GM18502 (cell line): ENCODE data around the gene PPM1K.

Experiments
- ATAC-seq: cut with Tn5 transposase; IDR thresholded peaks from one replicate; pipeline ENCODE4 v1.9.1; 2021; ENCODE audit warnings: mild to moderate bottlenecking; ENCODE audit not compliant: unreplicated experiment, poor library complexity

The PPM1K gene

DNA sequence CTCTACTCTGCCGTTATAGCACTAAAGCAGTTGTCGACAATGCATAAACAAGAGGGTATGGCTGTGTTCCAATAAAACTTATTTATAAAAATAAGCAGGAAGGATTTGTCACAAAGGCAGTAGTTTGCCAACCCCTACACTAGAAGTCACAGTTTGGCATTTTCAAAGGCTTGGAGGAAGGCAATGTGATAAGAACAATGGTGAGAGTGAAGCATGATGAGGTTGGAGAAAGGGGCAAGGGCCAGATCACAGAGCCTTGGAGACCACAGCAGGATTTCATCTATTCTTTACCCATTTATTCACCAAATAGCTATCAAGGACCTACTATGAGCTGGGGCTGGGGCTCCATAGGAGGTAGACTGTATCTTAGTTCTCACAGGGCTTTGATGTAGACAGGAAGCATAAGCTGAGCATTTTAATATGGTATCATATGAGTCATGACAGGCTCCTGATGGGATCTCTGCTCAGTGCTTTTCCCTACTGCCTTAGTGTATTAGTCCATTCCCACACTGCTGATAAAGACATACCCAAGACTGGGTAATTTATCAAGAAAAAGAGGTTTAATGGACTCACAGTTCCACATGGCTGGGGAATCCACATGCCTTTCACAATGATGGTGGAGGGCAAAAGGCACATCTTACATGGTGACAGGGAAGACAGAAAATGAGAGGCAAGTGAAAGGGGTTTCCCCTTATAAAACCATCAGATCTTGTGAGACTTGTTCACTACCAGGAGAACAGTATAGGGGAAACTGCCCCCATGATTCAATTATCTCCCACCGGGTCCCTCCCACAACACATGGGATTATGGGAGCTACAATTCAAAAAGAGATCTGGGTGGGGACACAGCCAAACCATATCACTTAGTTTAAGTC is 58.9 kb downstream of the PPM1K start:
- ATAC-seq, result no peak

DNA sequence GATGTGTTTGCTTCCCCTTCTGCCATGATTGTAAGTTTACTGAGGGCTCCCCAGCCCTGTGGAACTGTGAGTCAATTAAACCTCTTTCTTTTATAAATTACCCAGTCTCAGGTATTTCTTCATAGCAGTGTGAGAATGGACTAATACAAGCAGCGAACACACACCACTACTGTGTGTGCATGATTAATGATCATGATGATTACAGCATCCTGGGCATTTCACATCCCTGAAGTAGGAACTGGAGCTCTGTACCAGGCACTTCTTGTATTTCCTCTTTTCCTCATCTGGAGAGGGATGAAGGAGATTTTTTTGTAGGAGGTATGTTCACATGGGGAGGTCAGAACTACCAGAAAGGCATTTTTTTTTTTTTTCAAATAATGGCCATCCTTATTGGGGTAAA is 60.8 kb downstream of the PPM1K start:
- no peak for ATAC-seq

DNA sequence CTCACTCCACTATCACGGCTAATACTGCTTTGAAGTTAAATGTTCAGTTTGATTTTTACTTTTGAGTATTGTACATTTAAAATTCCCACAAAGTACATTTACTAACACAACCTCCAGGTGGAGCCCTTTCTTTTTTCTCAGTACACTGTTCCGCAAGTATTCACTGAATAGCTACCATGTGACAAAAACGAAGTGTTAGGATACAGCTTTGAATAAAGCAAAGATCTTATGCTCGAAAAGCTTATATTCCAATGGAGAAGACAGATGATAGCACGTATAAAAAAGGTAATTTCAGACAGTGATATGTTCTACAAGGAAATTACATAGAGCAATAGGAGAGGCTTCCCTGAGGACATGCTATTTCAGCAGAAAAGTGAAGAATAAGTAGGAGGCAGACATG is 65.3 kb downstream of the PPM1K start:
- peak; percentile 71 for ATAC-seq

DNA sequence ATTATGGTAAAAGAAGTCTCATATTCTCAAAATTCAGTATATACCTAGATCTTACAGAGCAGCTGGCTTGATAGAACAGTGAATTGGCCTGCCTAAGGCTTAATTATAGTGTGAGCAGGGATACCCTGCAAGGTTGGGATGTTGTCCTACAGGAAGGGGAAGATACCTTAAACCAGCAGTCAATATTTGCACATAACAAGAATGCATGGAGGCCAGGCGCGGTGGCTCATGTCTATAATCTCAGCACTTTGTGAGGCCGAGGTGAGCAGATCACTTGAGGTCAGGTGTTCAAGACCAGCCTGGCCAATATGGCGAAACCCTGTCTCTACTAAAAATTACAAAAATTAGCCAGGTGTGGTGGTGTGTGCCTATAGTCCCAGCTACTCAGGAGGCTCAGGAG is 67.2 kb downstream of the PPM1K start:
- no peak for ATAC-seq

DNA sequence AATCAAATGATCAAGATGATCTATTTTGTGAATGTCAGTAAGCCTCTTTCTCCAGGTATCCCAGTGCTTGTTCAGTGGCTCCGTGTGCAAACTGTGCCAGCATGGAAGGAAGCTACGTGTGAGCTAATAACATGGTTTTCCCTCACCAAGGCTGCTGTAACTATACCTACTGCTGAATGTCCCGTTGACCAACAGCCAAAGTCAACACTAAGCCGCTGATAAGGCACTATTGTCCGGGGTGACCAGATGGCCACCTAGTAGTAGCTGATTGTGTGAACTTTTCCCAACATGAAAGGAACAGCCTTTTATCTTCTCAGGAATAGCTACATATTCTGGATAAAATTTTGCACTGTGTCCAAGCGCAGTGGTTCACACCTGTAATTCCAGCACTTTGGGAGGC is 68.0 kb downstream of the PPM1K start:
- no peak for ATAC-seq

DNA sequence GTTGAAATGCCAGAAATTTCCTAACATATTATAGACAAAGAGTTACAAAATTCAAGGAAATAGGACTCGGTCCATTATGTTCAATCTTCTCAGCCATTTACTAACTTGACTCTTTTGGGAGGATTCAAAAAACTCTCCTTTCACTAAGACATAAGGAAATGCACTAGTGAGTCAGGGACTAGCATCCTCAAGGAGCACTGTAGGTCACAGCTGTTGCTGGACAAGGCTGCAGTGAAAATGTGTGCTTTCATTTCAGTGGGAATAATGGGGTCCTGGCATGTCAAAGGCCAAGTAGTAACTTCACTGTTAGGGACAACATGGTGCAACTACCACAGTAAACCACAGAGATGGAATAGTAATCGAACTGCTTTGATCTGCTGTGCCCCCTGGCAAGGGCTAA is 69.0 kb downstream of the PPM1K start:
- ATAC-seq, result no peak

DNA sequence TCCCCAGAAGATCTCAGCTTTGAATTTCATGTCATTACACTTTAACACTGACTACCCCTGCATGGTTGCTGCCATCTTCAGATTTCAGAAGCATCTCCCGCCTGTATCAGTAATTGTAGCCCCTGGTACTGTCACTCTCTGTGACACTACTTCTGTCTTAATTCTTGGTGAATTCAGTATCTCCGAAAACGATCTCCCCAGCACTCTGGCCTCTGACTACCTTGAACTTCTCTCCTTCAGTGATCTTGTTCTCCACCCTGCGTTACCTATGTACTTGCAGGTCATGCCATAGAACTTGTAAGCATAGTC is 72.2 kb downstream of the PPM1K start:
- no peak for ATAC-seq

DNA sequence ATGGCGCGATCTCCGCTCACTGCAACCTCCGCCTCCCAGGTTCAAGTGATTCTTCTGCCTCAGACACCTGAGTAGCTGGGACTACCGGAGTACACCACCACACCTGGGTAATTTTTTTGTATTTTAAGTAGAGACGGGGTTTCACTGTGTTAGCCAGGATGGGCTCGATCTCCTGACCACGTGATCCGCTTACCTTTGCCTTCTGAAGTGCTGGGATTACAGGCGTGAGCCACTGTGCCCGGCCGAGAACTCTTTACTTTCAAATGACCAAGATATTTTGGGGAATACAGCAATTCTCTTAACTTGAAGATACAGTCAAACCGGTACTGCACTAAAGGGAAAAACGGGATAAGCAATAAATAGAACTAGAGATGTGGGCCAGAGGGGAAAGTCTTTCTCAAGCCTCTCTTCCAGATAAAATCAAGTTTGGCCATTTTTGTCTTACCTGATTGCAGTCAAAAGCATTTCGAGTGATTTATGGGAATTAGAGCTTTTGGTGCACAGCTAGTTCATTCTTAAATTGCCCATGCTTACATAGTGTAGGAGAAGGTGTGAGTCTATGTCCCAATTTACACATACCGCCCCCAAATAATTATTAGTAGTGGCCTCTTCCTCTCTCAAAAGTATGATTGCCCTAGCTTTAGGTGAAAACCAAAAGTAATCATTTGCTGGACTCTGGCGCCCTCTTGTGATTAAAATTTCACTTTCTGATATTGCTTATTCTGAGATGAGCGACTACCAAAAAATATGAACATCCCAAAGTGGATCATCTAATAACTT is 72.7 kb downstream of the PPM1K start:
- no peak for ATAC-seq

DNA sequence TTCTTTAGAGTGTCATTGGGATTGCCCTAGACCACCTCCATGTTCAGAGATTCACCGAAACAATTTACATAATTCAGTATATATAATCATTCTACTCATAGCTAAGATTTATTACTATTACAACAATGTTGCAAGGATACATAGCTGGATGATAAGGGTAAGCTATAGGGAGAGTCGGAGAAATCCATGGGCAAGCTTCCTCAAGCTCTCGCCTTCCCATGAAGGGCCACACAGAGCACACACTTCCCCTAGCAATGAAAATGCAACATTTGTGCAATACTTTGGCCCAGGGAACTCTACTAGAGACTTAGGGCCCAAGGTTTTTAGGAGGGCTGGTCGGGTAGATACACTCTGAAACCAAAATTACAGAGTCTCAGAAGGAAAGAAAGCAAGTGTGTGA is 76.2 kb downstream of the PPM1K start:
- no peak for ATAC-seq
